ENCODE data around the gene TSPAN17.

Gene TSPAN17

DNA sequence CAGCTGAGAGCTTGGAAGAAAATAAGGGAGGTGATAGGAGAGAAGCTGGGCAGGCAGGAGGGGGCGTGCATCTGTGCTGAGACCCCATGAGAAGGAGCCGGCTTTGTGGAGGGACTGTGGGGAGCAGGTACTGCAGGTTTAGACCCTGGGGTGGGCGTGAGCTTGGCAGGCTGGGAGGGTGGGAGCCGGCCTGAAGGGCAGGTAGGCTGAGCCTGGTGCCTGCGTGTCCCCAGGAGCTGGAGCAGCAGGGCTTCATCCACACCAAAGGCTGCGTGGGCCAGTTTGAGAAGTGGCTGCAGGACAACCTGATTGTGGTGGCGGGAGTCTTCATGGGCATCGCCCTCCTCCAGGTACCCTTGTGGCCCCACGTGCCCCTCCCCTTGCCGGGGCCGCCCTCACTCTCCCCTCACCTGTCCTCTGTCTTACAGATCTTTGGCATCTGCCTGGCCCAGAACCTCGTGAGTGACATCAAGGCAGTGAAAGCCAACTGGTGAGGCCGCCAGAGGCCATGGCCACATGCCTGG lies 9.2 kb downstream of the TSPAN17 start:
- Histone ChIP-seq H3K9ac (ENCODE audit: low read length) (no peak overlapping the region), H3K27me3 (replicated peaks; ENCODE audit: control insufficient read depth, insufficient read depth, low read length) (no peaks in the 10 kb centered on the region), H3K36me3 (ENCODE audit: control insufficient read depth, insufficient read depth, low read length, severe bottlenecking) (peaks cover 35% of the 10 kb centered on the region), H3K9me3 (ENCODE audit: control insufficient read depth, low read length) (no peaks in the 10 kb centered on the region), H3K4me3 (ENCODE audit: low read length) (no peak overlapping the region), H3K4me1 (ENCODE audit: control insufficient read depth, insufficient read depth, low read length) (peaks cover 18% of the 10 kb centered on the region)
- no peak for DNase-seq (ENCODE audit: low read depth)

DNA sequence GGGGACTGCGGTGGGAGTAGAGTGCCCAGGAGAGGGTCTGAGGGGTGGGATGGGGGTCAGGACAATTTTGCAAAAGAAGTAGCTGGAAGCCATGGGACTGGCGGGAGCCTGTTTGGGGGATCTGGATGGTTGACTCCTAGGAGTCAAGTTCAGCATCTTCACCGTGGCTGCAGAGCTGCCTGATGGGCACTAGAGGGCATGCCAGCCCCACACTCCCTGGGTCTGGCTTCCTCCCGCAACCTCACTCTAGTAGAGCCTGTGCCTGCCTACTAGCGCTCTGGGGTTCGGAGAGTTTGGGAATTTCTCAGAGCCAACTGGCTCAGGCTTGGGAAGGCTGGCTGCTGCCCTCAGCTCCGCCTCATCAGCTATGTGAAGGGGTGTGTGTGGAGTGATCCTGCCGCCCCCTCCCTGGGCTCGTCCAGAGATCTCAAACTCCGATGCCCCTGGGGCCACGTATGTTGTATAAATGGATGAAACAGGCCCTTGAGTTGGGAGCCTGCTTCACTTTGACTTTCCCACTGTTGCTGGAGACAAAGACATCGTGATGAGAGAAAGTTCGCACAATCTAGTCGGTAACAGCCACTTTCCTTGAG lies 10.8 kb downstream of the TSPAN17 start:
- H3K9me3 ChIP-seq (ENCODE audit: control insufficient read depth, low read length) = no peaks in the 10 kb centered on the region
- peaks cover 18% of the 10 kb centered on the region for H3K4me1 ChIP-seq (ENCODE audit: control insufficient read depth, insufficient read depth, low read length)
- peak overlapping the region; percentile 60 for H3K9ac ChIP-seq (ENCODE audit: low read length)
- H3K4me3 ChIP-seq (ENCODE audit: low read length) = peak overlapping the region; percentile 59
- H3K27me3 ChIP-seq (replicated peaks; ENCODE audit: control insufficient read depth, insufficient read depth, low read length) = peaks cover 9% of the 10 kb centered on the region
- DNase-seq (ENCODE audit: low read depth) = peak; percentile 72
- peaks cover 30% of the 10 kb centered on the region for H3K36me3 ChIP-seq (ENCODE audit: control insufficient read depth, insufficient read depth, low read length, severe bottlenecking)

DNA sequence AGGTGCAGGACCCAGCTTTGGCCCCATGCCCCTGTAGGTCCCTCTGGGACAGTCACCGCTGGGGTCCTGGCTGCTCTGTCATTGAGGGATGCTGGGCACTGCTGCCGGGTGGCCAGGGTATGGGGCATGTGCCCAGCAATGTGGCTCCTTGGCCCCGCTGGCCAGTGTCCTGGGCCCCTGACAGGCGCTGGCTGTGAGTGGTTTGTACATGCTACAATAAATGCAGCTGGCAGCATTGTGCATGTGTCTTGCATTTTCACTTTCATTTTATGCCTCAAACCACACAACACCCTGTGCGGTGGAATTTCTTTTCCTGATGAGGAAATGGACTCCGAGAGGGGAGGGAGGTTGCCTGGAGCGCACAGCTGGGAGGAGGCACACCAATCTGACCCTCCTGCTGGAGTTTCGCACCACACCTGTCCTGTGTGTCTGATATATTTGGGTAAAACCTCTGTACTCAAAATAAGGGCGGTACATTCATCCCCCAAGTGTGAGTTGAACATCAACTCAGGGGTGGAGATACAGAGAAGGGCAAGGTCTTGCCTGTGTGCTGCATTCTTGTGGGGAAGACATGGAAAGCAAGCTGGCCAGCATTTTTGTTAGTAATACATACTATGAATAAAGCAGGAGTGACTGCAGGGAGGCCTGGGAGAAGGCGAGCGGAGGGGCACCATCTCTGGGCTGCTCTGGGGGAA lies 11.7 kb downstream of the TSPAN17 start:
- peak overlapping the region; percentile 60 for H3K9ac ChIP-seq (ENCODE audit: low read length)
- peaks cover 15% of the 10 kb centered on the region for H3K27me3 ChIP-seq (replicated peaks; ENCODE audit: control insufficient read depth, insufficient read depth, low read length)
- peak overlapping the region; percentile 59 for H3K4me3 ChIP-seq (ENCODE audit: low read length)
- H3K36me3 ChIP-seq (ENCODE audit: control insufficient read depth, insufficient read depth, low read length, severe bottlenecking) = peaks cover 23% of the 10 kb centered on the region
- DNase-seq (ENCODE audit: low read depth) = no peak
- no peaks in the 10 kb centered on the region for H3K9me3 ChIP-seq (ENCODE audit: control insufficient read depth, low read length)
- peaks cover 20% of the 10 kb centered on the region for H3K4me1 ChIP-seq (ENCODE audit: control insufficient read depth, insufficient read depth, low read length)

DNA sequence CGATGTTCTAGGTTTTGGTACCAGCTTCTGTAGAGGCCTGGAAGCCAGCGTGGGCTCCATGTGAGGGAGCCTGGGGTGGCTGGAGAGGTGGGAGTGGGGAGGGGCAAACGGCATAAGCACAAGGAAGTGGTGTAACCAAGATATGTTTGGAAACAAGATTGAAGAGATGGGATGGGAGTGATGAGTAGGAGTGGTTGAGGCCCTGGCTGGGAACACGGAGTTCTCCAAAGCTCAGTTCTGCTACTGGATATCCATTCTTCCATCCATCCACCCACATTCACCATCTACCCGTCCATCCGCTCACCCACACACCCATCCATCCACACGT lies 12.2 kb downstream of the TSPAN17 start:
- no peaks in the 10 kb centered on the region for H3K9me3 ChIP-seq (ENCODE audit: control insufficient read depth, low read length)
- peak overlapping the region; percentile 60 for H3K9ac ChIP-seq (ENCODE audit: low read length)
- peaks cover 20% of the 10 kb centered on the region for H3K27me3 ChIP-seq (replicated peaks; ENCODE audit: control insufficient read depth, insufficient read depth, low read length)
- H3K36me3 ChIP-seq (ENCODE audit: control insufficient read depth, insufficient read depth, low read length, severe bottlenecking) = peaks cover 23% of the 10 kb centered on the region
- peaks cover 26% of the 10 kb centered on the region for H3K4me1 ChIP-seq (ENCODE audit: control insufficient read depth, insufficient read depth, low read length)
- H3K4me3 ChIP-seq (ENCODE audit: low read length) = peak overlapping the region; percentile 59
- DNase-seq (ENCODE audit: low read depth) = no peak

DNA sequence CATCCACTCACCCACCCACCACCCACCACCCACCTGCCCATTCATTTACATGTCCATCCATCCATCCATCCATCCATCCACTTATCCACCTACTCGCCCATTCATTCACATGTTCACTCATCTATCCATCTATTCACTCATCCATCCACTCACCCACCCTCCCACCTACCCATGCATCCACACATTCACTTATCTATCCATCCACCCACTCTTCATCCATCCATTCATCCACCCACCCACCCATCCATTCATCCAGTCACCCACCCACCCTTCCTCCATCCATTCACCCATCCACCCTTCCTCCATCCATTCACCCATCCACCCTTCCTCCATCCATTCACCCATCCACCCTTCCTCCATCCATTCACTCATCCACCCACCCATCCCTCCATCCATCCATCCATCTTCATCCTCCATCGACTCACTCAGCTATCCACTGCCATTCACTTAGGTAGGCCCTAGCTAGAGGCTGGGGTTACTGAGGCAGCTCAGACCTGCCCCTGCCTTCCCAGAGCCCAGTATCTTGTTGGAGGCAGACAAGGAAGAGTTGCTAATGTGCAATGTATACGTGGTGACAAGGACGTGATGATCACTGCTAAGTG lies 12.7 kb downstream of the TSPAN17 start:
- Histone ChIP-seq H3K9me3 (ENCODE audit: control insufficient read depth, low read length) (no peaks in the 10 kb centered on the region), H3K9ac (ENCODE audit: low read length) (no peak overlapping the region), H3K27me3 (replicated peaks; ENCODE audit: control insufficient read depth, insufficient read depth, low read length) (peaks cover 22% of the 10 kb centered on the region), H3K36me3 (ENCODE audit: control insufficient read depth, insufficient read depth, low read length, severe bottlenecking) (peaks cover 21% of the 10 kb centered on the region), H3K4me1 (ENCODE audit: control insufficient read depth, insufficient read depth, low read length) (peaks cover 26% of the 10 kb centered on the region), H3K4me3 (ENCODE audit: low read length) (no peak overlapping the region)
- DNase-seq (ENCODE audit: low read depth) = no peak

DNA sequence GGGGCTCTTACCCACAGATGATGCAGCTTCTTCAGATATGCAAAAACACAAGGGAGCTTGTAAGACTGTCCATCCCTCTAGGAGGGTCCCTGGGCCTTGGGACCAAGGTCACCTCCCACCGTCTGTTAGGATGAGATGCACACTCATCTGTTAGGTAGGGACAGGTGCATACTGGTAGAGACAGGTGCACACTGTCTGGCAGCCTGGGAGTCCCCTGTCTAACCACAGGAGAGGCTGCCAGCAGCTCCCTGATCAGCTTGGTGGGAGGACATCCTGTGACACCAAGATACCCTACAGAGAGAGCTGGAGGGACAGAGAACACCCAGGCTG lies 13.2 kb downstream of the TSPAN17 start:
- H3K4me3 ChIP-seq (ENCODE audit: low read length) = no peak overlapping the region
- no peak for DNase-seq (ENCODE audit: low read depth)
- H3K27me3 ChIP-seq (replicated peaks; ENCODE audit: control insufficient read depth, insufficient read depth, low read length) = peaks cover 28% of the 10 kb centered on the region
- H3K9me3 ChIP-seq (ENCODE audit: control insufficient read depth, low read length) = no peaks in the 10 kb centered on the region
- H3K4me1 ChIP-seq (ENCODE audit: control insufficient read depth, insufficient read depth, low read length) = peaks cover 26% of the 10 kb centered on the region
- no peak overlapping the region for H3K9ac ChIP-seq (ENCODE audit: low read length)
- H3K36me3 ChIP-seq (ENCODE audit: control insufficient read depth, insufficient read depth, low read length, severe bottlenecking) = peaks cover 16% of the 10 kb centered on the region

DNA sequence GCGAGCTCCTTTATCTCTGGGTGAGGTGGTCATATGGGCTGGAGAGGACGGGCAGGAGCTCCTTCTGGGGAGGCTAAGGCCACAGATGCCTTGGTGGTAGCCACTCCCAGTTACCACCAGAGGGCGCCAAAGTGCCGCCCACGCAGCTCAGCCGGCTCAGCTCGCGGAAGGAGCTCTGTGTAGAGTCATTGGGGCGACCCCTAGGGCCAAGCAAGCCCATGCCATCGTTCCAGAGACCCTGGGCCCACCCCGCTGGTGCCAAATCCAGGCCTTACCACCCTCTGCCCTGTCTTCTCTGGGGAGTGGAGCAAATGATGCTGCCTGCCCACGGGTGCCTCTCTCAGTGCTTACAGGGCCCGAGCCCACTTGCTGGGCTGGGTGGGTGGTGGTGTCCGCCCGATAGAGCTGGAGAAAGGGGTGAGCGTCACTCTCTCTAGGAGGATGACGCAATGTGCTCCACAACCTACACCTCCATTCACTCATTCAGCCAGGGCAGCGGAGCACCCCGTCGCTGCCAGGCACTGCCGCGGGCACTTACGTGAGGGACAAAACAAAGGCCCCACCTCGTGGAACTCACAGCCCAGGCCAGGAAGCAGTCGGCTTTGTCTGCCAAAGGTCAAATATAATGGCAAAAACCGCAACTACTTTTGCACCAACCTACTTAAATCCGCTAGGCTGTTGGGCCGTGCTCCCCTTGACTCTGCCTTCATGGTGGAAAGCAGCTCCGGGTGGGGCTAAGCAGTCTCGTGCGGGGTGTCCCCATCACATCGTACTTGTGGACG lies 13.8 kb downstream of the TSPAN17 start:
- Histone ChIP-seq H3K4me1 (ENCODE audit: control insufficient read depth, insufficient read depth, low read length) (peaks cover 26% of the 10 kb centered on the region), H3K36me3 (ENCODE audit: control insufficient read depth, insufficient read depth, low read length, severe bottlenecking) (peaks cover 11% of the 10 kb centered on the region), H3K4me3 (ENCODE audit: low read length) (no peak overlapping the region), H3K9ac (ENCODE audit: low read length) (no peak overlapping the region), H3K9me3 (ENCODE audit: control insufficient read depth, low read length) (no peaks in the 10 kb centered on the region), H3K27me3 (replicated peaks; ENCODE audit: control insufficient read depth, insufficient read depth, low read length) (peaks cover 33% of the 10 kb centered on the region)
- DNase-seq (ENCODE audit: low read depth) = peak; percentile 89

DNA sequence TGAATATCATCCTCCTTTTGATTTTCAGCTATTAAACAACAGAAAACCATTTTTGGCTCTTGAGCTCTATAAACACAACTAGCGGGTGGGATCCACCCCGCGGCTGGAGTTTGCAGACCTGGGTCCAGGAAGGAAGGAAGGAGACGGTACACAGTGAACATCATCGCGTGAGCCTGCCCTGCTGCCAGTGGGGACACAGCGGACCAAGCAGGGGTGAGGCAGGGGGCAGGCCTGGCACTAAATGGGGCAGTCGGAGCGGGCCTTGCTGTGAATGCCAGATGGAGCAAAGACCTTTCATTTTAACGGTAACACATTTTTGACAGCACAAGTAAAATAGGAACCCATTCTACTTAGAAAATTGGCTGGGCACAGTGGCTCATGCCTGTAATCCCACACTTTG lies 14.4 kb downstream of the TSPAN17 start:
- Histone ChIP-seq H3K9ac (ENCODE audit: low read length) (no peak overlapping the region), H3K36me3 (ENCODE audit: control insufficient read depth, insufficient read depth, low read length, severe bottlenecking) (peaks cover 10% of the 10 kb centered on the region), H3K4me3 (ENCODE audit: low read length) (no peak overlapping the region), H3K4me1 (ENCODE audit: control insufficient read depth, insufficient read depth, low read length) (peaks cover 26% of the 10 kb centered on the region), H3K9me3 (ENCODE audit: control insufficient read depth, low read length) (no peaks in the 10 kb centered on the region), H3K27me3 (replicated peaks; ENCODE audit: control insufficient read depth, insufficient read depth, low read length) (peaks cover 34% of the 10 kb centered on the region)
- no peak for DNase-seq (ENCODE audit: low read depth)

DNA sequence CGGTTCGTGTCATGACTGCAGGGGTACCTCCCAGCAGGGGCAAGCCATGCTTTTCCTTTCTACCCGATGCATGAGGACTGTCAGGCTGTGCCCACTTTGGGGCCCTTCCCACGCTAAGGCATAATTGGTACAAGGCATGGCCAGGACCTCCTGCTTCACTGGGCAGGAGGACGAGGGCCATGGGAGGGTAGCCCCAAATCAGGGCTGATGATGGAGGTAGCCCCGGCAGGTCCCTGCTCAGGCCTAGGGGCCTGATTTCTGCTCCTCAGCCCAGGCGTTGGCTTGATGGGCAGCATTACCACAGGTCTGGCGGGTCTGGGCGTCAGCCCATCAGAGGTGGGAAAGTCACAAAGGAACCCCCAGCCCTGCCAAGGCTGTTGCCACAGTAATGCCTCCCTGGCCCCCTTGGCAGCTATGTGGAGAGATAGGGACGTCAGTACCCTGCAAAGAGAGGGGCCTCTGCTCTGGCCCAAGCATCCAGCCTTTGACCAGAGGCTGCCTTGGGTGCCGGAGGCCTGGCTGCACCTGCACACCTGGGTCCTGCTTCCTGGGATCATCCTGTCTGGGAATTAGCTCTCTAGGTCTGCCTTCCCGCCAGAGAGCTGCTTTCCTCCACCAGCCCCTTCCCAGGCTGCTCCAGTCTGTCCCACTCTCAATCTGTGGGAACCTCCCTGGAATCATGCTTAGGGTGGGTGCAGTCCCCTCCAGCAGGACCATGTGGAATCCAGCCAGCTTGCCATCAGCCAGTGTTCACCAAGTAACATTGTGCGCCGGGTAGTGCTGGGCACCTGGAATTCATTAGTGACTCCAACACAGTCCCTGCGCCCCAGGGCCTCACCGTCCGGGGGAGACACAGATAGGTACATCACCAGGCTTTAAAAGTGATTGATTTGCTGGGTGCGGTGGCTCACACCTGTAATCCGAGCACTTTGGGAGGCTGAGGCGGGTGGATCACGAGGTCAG lies 15.4 kb downstream of the TSPAN17 start:
- no peak overlapping the region for H3K9ac ChIP-seq (ENCODE audit: low read length)
- H3K27me3 ChIP-seq (replicated peaks; ENCODE audit: control insufficient read depth, insufficient read depth, low read length) = peaks cover 37% of the 10 kb centered on the region
- peaks cover 26% of the 10 kb centered on the region for H3K4me1 ChIP-seq (ENCODE audit: control insufficient read depth, insufficient read depth, low read length)
- peaks cover under 1% of the 10 kb centered on the region for H3K36me3 ChIP-seq (ENCODE audit: control insufficient read depth, insufficient read depth, low read length, severe bottlenecking)
- no peak overlapping the region for H3K4me3 ChIP-seq (ENCODE audit: low read length)
- peaks cover 3% of the 10 kb centered on the region for H3K9me3 ChIP-seq (ENCODE audit: control insufficient read depth, low read length)
- no peak for DNase-seq (ENCODE audit: low read depth)

DNA sequence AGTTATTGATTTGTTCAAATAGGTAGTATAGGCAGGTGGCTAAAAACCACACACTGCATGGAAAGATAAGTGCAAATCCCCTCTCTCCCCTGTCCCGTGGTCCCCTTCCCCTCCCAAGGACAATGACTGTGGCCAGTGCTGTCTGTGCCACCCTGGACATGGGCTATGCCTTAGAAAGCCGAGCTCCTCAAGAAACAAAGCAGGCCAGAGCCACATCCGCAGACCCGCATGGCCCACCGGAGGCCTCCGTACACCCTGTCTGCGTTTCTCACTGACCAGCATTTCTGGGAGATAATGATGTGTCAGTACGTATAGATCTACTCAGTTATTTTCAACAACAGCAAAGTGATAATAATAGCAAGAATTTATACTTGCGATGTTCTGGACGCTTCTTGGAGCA lies 16.3 kb downstream of the TSPAN17 start:
- H3K9ac ChIP-seq (ENCODE audit: low read length) = no peak overlapping the region
- peaks cover 21% of the 10 kb centered on the region for H3K4me1 ChIP-seq (ENCODE audit: control insufficient read depth, insufficient read depth, low read length)
- no peaks in the 10 kb centered on the region for H3K36me3 ChIP-seq (ENCODE audit: control insufficient read depth, insufficient read depth, low read length, severe bottlenecking)
- H3K9me3 ChIP-seq (ENCODE audit: control insufficient read depth, low read length) = peaks cover 3% of the 10 kb centered on the region
- H3K27me3 ChIP-seq (replicated peaks; ENCODE audit: control insufficient read depth, insufficient read depth, low read length) = peaks cover 46% of the 10 kb centered on the region
- no peak for DNase-seq (ENCODE audit: low read depth)
- no peak overlapping the region for H3K4me3 ChIP-seq (ENCODE audit: low read length)

All from adipocyte (in vitro differentiated cells).